Jurkat, Clone E6-1 (cell line): ENCODE data around the gene THBS4.
"Not testable (repeated sequence)": the region's sequence is repeated elsewhere in the genome, so short reads cannot be mapped to it uniquely, and the experiment has no call there.

ENCODE experiments used
- DNase-seq: peaks from one replicate; pipeline ENCODE4 v3.0.0-alpha.2; 2011; ENCODE audit warnings: low read depth, low spot score
- H3K4me3 ChIP-seq: 2 replicates; pipeline ENCODE4 v1.5.1; 2011; ENCODE audit warnings: mild to moderate bottlenecking, low read length, control low read depth, moderate library complexity

THBS4 gene

DNA sequence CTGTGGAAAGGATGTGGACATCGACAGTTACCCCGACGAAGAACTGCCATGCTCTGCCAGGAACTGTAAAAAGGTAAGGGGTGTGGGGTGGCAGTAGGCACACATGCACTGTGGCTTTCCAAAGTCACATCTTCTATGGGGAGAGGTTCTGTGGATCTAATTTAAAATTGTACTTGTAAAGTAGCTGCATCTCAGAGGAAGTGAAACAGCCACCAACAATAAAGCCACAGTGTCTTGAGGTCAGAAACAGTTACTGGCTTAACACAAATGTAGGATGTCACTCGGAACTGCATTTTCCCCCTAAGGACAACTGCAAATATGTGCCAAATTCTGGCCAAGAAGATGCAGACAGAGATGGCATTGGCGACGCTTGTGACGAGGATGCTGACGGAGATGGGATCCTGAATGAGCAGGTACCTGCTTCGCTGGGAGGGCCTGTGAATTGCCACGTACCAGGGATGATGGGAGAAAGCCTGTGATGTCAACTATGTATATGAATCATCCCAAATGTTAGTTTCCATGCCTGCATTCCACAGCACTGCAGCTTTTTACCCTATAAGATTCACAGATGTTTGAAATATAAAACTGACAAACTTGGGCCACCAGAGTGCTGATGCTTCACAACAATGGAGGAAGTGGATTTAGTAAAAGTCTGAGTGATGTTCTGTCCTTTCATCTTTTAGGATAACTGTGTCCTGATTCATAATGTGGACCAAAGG is 35.3 kb downstream of the THBS4 start:
- DNase-seq: no peak
- no peak overlapping the region for H3K4me3 ChIP-seq

GRCh38 chr5:80071510-80072021 is 36.4 kb downstream of the THBS4 start:
- DNase-seq: no peak
- no peak overlapping the region for H3K4me3 ChIP-seq

GRCh38 chr5:80072103-80073073 is 37.2 kb downstream of the THBS4 start:
- no peak overlapping the region for H3K4me3 ChIP-seq
- no peak for DNase-seq

DNA sequence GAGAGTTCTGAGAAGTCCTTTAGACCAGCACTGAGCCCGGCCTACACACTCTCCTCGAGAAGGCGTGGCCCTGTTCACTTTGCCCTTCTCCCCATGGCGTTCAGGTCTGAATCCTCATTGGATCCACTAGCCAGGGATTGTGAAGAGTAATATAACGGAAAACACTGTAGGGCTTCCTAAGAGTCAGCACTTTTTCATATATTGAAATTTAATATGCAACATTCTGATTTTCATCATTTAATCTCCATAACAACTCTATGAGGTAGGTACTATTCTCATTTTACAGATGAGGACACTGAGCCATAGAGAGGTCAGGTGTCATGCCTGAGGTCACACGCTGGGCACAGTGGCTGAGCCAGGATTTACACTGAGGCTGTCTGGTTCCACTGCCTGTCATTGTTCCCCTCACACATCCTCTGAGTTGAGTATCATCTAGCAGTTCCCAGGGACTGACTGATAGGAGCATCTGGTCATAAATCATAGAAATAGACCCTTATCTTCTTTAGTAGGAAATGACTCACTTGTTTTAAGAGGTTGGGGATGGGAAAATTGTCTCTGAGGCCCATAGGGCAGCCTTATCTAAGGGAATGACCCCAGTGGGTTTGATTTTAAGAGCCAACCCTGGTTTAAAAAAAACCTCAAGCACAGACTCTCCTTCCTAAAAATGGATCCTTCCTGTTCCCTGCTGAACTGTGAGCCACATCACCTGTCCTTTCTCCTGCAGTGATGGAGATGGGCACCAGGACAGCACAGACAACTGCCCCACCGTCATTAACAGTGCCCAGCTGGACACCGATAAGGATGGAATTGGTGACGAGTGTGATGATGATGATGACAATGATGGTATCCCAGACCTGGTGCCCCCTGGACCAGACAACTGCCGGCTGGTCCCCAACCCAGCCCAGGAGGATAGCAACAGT is 41.2 kb downstream of the THBS4 start:
- no peak overlapping the region for H3K4me3 ChIP-seq
- DNase-seq: no peak

DNA sequence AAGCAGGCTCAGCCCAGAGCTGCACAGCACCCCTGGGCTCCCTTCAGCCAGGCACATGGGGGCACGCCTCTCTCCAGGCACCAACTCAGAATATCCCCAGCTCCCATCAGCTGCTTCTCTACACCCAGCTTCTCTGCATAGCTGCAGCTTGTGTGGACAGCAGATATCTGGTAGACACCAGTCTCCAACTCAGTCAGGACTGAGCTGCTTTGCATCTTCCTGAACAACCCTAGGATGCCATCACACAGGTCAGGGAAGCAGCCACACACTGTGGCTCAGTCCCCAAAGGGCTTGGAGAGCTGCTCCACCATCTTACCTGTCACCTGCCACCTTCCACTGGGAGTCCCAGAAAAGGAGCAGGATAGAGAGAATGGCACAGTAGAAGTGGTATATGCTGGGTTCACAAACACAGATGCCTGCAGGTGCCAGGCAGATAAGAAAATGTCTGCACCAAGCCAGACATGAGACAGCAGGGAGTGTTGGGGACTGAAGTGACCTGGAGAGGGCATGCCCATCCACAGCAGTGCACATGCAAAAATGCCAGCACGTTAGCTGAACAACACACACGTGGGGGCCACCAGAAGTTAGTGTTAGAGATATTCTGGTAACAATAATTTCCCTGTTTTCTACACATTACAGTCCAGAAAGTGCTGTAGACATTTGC is 42.0 kb downstream of the THBS4 start:
- DNase-seq: no peak
- no peak overlapping the region for H3K4me3 ChIP-seq

- no peak for DNase-seq
- H3K4me3 ChIP-seq: no peak overlapping the region
These were observed 43.8 kb downstream of the THBS4 start for GRCh38 chr5:80078921-80079320.

- DNase-seq: no peak
- H3K4me3 ChIP-seq: no peak overlapping the region
These were observed 47.1 kb downstream of the THBS4 start for GRCh38 chr5:80082281-80082680.

- no peak overlapping the region for H3K4me3 ChIP-seq
These were observed 47.6 kb downstream of the THBS4 start for GRCh38 chr5:80082731-80083100.

GRCh38 chr5:80083101-80083890 is 48.1 kb downstream of the THBS4 start:
- no peak overlapping the region for H3K4me3 ChIP-seq
- DNase-seq: peak; percentile 35

More at GRCh38 chr5:80082731-80083100, 47.6 kb downstream of the THBS4 start:
- DNase-seq: no peak

DNA sequence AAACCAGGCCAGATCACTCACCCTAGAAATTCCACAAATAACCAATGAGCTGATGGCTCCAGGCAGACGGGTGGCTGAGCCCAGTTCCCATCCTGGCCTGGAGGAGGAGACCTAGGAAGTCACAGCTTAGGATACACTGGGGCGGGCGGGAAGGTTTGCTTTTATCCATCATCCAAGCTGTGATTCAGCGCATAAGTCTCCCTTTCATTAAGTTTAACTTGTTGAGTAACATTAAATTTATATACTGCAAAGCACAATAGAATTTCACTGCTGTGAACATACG is 55.7 kb downstream of the THBS4 start:
- no peak overlapping the region for H3K4me3 ChIP-seq
- DNase-seq: no peak

DNA sequence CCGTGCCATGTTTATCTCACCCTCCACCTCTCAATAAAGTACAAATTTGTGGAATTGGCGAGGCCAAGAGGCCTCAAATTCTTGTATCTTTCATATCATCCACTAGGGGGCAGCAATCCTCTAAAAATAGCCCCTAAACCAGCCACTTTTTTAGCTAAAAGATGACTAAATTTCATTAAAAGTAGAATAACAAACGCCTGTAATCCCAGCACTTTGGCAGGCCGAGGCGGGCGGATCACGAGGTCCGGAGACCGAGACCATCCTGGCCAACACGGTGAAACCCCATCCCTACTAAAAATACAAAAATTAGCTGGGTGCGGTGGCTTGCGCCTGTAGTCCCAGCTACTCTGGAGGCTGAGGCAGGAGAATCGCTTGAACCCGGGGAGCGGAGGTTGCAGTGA is 56.6 kb downstream of the THBS4 start:
- DNase-seq: peak; percentile 65
- H3K4me3 ChIP-seq: not testable (repeated sequence)

GRCh38 chr5:80092486-80093107 is 57.4 kb downstream of the THBS4 start:
- no peak overlapping the region for H3K4me3 ChIP-seq
- peak; percentile 64 for DNase-seq

DNA sequence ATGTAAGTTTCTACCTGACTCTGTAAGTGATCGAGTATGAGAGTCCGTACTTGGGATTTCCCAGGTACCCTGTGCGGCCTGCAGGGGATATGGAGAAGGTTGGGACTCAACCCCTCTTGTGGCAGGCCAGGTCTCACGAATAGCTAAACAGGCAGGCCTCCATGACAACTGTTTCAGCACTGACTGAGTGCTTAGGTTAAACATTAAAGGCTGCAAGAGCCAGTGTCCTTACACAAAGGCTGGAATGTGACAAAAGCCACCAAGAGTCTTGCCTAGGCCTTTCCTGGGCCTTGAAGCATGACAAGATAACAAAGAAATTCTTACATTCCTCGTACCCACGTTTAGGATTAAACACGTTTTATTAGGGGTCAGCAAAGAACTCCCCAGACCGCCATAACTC is 58.6 kb downstream of the THBS4 start:
- no peak for DNase-seq
- no peak overlapping the region for H3K4me3 ChIP-seq

GRCh38 chr5:80094236-80094738 is 59.1 kb downstream of the THBS4 start:
- H3K4me3 ChIP-seq: no peak overlapping the region
- no peak for DNase-seq

DNA sequence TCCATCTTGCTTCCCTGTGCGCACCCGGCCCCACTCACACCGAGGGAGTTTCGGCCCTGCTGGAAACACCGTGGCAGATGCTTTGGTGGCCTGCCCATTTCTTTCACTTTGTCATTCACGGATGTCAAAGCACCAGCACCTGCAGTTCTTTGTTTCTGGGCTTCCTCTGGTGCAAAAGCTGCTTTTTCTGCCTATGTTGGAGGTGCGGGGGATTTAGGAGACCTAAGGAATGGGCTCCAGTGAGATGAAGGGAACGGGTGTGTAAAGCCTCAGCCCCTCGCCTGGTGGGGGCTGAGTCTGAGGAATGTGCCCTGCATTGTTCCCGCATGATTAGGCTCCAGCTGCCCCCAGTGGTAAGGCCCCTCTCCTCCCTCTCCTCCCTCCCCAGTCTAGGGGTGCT is 62.3 kb downstream of the THBS4 start:
- H3K4me3 ChIP-seq: no peak overlapping the region
- no peak for DNase-seq

DNA sequence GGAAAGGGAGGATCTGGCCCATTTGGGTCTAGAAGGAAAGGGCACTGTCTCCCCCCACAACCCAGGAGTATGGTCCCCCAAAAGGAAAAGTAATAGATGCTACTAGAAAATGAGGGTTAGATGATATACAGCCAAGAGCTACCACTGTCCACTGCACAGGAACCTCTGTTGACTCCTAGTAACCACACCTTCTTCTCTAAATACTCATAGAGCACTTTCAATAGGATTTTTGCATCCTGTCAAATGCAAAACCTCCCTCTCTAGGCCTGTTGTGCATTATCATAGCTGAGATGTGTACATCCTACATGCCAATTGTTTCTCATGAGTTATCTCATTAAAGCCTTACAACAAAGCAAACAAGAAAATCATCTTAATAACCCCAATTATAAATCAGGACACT is 66.8 kb downstream of the THBS4 start:
- DNase-seq: no peak
- no peak overlapping the region for H3K4me3 ChIP-seq

GRCh38 chr5:80103371-80103770 is 68.2 kb downstream of the THBS4 start:
- no peak overlapping the region for H3K4me3 ChIP-seq
- DNase-seq: no peak
